HL-60 (cell line): ENCODE data around the gene ACSM2A.

Experiments
- CTCF ChIP-seq: IDR thresholded peaks from one replicate; pipeline ENCODE4 v1.5.1; 2011; ENCODE audit warnings: low read length, control low read depth, inconsistent platforms; ENCODE audit not compliant: insufficient read depth
- GABPA ChIP-seq: IDR thresholded peaks from 2 replicates; pipeline ENCODE4 v1.6.1; 2012; ENCODE audit warnings: low read depth
- POLR2AphosphoS5 ChIP-seq: IDR thresholded peaks from 2 replicates; pipeline ENCODE4 v1.6.1; 2012; ENCODE audit warnings: low read depth
- TF ChIP-seq, protein P1 (sequence below): IDR thresholded peaks from 2 replicates; pipeline ENCODE4 v1.6.1; 2012; ENCODE audit warnings: low read depth; ENCODE audit not compliant: insufficient replicate concordance

GRCh38 chr16:20402651-20403050, 48.7 kb upstream of the ACSM2A start:
- TF ChIP-seq CTCF (no peak), POLR2AphosphoS5 (no peak), GABPA (no peak)
- TF ChIP-seq, protein P1, sequence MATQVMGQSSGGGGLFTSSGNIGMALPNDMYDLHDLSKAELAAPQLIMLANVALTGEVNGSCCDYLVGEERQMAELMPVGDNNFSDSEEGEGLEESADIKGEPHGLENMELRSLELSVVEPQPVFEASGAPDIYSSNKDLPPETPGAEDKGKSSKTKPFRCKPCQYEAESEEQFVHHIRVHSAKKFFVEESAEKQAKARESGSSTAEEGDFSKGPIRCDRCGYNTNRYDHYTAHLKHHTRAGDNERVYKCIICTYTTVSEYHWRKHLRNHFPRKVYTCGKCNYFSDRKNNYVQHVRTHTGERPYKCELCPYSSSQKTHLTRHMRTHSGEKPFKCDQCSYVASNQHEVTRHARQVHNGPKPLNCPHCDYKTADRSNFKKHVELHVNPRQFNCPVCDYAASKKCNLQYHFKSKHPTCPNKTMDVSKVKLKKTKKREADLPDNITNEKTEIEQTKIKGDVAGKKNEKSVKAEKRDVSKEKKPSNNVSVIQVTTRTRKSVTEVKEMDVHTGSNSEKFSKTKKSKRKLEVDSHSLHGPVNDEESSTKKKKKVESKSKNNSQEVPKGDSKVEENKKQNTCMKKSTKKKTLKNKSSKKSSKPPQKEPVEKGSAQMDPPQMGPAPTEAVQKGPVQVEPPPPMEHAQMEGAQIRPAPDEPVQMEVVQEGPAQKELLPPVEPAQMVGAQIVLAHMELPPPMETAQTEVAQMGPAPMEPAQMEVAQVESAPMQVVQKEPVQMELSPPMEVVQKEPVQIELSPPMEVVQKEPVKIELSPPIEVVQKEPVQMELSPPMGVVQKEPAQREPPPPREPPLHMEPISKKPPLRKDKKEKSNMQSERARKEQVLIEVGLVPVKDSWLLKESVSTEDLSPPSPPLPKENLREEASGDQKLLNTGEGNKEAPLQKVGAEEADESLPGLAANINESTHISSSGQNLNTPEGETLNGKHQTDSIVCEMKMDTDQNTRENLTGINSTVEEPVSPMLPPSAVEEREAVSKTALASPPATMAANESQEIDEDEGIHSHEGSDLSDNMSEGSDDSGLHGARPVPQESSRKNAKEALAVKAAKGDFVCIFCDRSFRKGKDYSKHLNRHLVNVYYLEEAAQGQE = no peak
